PC-9 (cell line): ENCODE measurements around the gene RRP9. TPM values are rescaled to one million over a fixed set of nuclear protein-coding genes. Genes with fewer than 3 reads are reported as not detected.

Experiments used
- BruUV-seq: library from RNA; stranded (reverse); fragments of 400-500 nt; replicated peaks from 2 replicates; lab custom pipeline; 2021; lab: Mats Ljungman, UMichigan
- CTCF ChIA-PET: fragments of 300-600 bp; sonication (Branson Sonifier 250); formaldehyde crosslinking; loops from one replicate; lab custom pipeline; 2022; ENCODE audit warnings: antibody characterized with exemption; lab: Charles Lee
- POLR2A ChIA-PET: fragments of 300-600 bp; sonication (Branson Sonifier 250); formaldehyde crosslinking; loops from one replicate; lab custom pipeline; 2022; ENCODE audit warnings: antibody characterized with exemption; ENCODE audit not compliant: unreplicated experiment; lab: Charles Lee
- DNase-seq, 2 experiments: peaks; one replicate each; pipeline versions ENCODE4 v3.0.0 to v3.0.0-alpha.2; 2015 to 2022; ENCODE audit warnings: mixed read lengths in 1 of 2
- H2AFZ ChIP-seq: fragments of 200-600 bp; sonication (generic); 2 replicates; pipeline ENCODE4 v1.8.1; 2017; ENCODE audit warnings: antibody characterized with exemption
- H3F3A ChIP-seq: fragments of 200-600 bp; sonication (generic); 2 replicates; pipeline ENCODE4 v1.8.1; 2017; ENCODE audit warnings: antibody characterized with exemption, mild to moderate bottlenecking, low read depth; ENCODE audit not compliant: insufficient read depth
- H3K27ac ChIP-seq: fragments of 200-600 bp; sonication (generic); 2 replicates; pipeline ENCODE4 v1.6.1; 2016; ENCODE audit warnings: mixed run types
- H3K27me3 ChIP-seq: fragments of 200-600 bp; sonication (generic); 2 replicates; pipeline ENCODE4 v1.6.1; 2016; ENCODE audit warnings: low read depth, mixed run types; ENCODE audit not compliant: insufficient read depth
- H3K36me3 ChIP-seq: fragments of 200-600 bp; sonication (generic); 2 replicates; pipeline ENCODE4 v1.6.1; 2016; ENCODE audit warnings: low read depth, mixed run types
- H3K4me1 ChIP-seq: fragments of 200-600 bp; sonication (generic); replicated peaks from 2 replicates; pipeline ENCODE4 v1.6.1; 2016; ENCODE audit warnings: mixed run types; ENCODE audit not compliant: insufficient read depth
- H3K4me2 ChIP-seq: fragments of 200-600 bp; sonication (generic); 2 replicates; pipeline ENCODE4 v1.6.1; 2017; ENCODE audit warnings: mixed run types
- H3K4me3 ChIP-seq: fragments of 200-600 bp; sonication (generic); 2 replicates; pipeline ENCODE4 v1.6.1; 2016; ENCODE audit warnings: mixed run types
- H3K79me2 ChIP-seq: fragments of 200-600 bp; sonication (generic); 2 replicates; pipeline ENCODE4 v1.6.1; 2017; ENCODE audit warnings: low read depth, mixed run types
- H3K9me2 ChIP-seq: fragments of 200-600 bp; sonication (generic); 2 replicates; pipeline ENCODE4 v1.8.1; 2017; ENCODE audit warnings: mild to moderate bottlenecking; ENCODE audit not compliant: insufficient read depth
- H3K9me3 ChIP-seq: fragments of 200-600 bp; sonication (generic); 2 replicates; pipeline ENCODE4 v1.8.1; 2016; ENCODE audit warnings: low read depth; ENCODE audit not compliant: insufficient read depth
- H4K20me1 ChIP-seq: fragments of 200-600 bp; sonication (generic); 2 replicates; pipeline ENCODE4 v1.8.1; 2017; ENCODE audit not compliant: insufficient read depth
- CTCF ChIP-seq: fragments of 200-600 bp; sonication (generic); conservative IDR thresholded peaks from 2 replicates; pipeline ENCODE4 v1.6.1; 2017; ENCODE audit warnings: mixed run types, antibody characterized with exemption, mild to moderate bottlenecking, moderate library complexity
- EZH2 ChIP-seq: fragments of 200-600 bp; sonication (generic); IDR thresholded peaks from 2 replicates; pipeline ENCODE4 v1.8.0; 2017; ENCODE audit warnings: antibody characterized with exemption, low read depth
- intact Hi-C: fragments of 100-400 bp; cut with micrococcal nuclease; formaldehyde crosslinking; loops from one replicate; pipeline ENCODE4 v1.10.0; 2022; ENCODE audit not compliant: unreplicated experiment
- total RNA-seq: library from RNA; stranded (reverse); gene quantifications from 2 replicates; pipeline ENCODE4 v1.2.3, GENCODE V29; 2021

The RRP9 gene
- total RNA-seq, 1 experiment from 2014 or later, result 23.4 TPM

GRCh38 chr3:51927061-51927977, 14.4 kb downstream of the RRP9 start:
- no TSS peak for BruUV-seq
- Histone ChIP-seq H4K20me1 (no peaks in the 10 kb centered on the region), H3K79me2 (no peaks in the 10 kb centered on the region), H3K27me3 (no peaks in the 10 kb centered on the region), H3F3A (no peaks in the 10 kb centered on the region), H2AFZ (no peak overlapping the region), H3K36me3 (no peaks in the 10 kb centered on the region), H3K9me3 (no peaks in the 10 kb centered on the region), H3K9me2 (no peaks in the 10 kb centered on the region), H3K27ac (no peak overlapping the region), H3K4me2 (no peak overlapping the region), H3K4me3 (no peak overlapping the region), H3K4me1 (no peaks in the 10 kb centered on the region)
- TF ChIP-seq EZH2, result no peak
- TF ChIP-seq CTCF, result no peak
- CTCF ChIA-PET, result no interaction called here
- intact Hi-C loops, result no loop called here
- POLR2A ChIA-PET, result interaction anchor here (0.5 kb wide), 1 partner anchor 1246 kb away, joined by 4 read pairs; no protein-coding TSS in a partner anchor
- no peak for DNase-seq

- H3K9me3 ChIP-seq, result no peaks in the 10 kb centered on the region
- no peak overlapping the region for H3K4me3 ChIP-seq
- TF ChIP-seq EZH2 (no peak), CTCF (no peak)
- H4K20me1 ChIP-seq, result no peaks in the 10 kb centered on the region
- intact Hi-C loops, result no loop called here
- no peak overlapping the region for H3K4me2 ChIP-seq
- no peaks in the 10 kb centered on the region for H3K9me2 ChIP-seq
- CTCF ChIA-PET, result interaction anchor here (0.6 kb wide), 1 partner anchor 494 kb away, joined by 6 read pairs; no protein-coding TSS in a partner anchor
- no peak overlapping the region for H2AFZ ChIP-seq
- DNase-seq, result no peak
- POLR2A ChIA-PET, result interaction anchor here (0.5 kb wide), 1 partner anchor 80 kb away, joined by 3 read pairs; no protein-coding TSS in a partner anchor
- BruUV-seq, result no TSS peak
- no peaks in the 10 kb centered on the region for H3K4me1 ChIP-seq
- H3K36me3 ChIP-seq, result no peaks in the 10 kb centered on the region
- no peak overlapping the region for H3K27ac ChIP-seq
- no peaks in the 10 kb centered on the region for H3K79me2 ChIP-seq
- no peaks in the 10 kb centered on the region for H3K27me3 ChIP-seq
- H3F3A ChIP-seq, result no peaks in the 10 kb centered on the region
Measured at GRCh38 chr3:51921081-51921578, 20.6 kb downstream of the RRP9 start.

- CTCF ChIA-PET, result no interaction called here
- H4K20me1 ChIP-seq, result no peaks in the 10 kb centered on the region
- no TSS peak for BruUV-seq
- no peak for DNase-seq
- no peak for TF ChIP-seq CTCF
- no peak for TF ChIP-seq EZH2
- POLR2A ChIA-PET, result no interaction called here
- no peaks in the 10 kb centered on the region for H3K4me1 ChIP-seq
- H3F3A ChIP-seq, result no peaks in the 10 kb centered on the region
- intact Hi-C loops, result no loop called here
- no peaks in the 10 kb centered on the region for H3K79me2 ChIP-seq
- no peaks in the 10 kb centered on the region for H3K27me3 ChIP-seq
- no peak overlapping the region for H3K4me2 ChIP-seq
- no peaks in the 10 kb centered on the region for H3K9me2 ChIP-seq
- no peaks in the 10 kb centered on the region for H3K36me3 ChIP-seq
- H3K9me3 ChIP-seq, result no peaks in the 10 kb centered on the region
- H3K4me3 ChIP-seq, result no peak overlapping the region
- H3K27ac ChIP-seq, result no peak overlapping the region
- H2AFZ ChIP-seq, result no peak overlapping the region
Measured at GRCh38 chr3:51916418-51916817, 25.3 kb downstream of the RRP9 start.
